GM19351 (cell line): ENCODE measurements around the gene ROPN1L.
A peak's percentile ranks its signal among the peaks of the same experiment; 100 is the strongest.
"Not testable (repeated sequence)": the region's sequence is repeated elsewhere in the genome, so short reads cannot be mapped to it uniquely, and the experiment has no call there.

Source experiments
- ATAC-seq: cut with Tn5 transposase; IDR thresholded peaks from one replicate; pipeline ENCODE4 v1.9.1; 2021; ENCODE audit warnings: mild to moderate bottlenecking, moderate library complexity; ENCODE audit not compliant: unreplicated experiment

Gene ROPN1L

DNA sequence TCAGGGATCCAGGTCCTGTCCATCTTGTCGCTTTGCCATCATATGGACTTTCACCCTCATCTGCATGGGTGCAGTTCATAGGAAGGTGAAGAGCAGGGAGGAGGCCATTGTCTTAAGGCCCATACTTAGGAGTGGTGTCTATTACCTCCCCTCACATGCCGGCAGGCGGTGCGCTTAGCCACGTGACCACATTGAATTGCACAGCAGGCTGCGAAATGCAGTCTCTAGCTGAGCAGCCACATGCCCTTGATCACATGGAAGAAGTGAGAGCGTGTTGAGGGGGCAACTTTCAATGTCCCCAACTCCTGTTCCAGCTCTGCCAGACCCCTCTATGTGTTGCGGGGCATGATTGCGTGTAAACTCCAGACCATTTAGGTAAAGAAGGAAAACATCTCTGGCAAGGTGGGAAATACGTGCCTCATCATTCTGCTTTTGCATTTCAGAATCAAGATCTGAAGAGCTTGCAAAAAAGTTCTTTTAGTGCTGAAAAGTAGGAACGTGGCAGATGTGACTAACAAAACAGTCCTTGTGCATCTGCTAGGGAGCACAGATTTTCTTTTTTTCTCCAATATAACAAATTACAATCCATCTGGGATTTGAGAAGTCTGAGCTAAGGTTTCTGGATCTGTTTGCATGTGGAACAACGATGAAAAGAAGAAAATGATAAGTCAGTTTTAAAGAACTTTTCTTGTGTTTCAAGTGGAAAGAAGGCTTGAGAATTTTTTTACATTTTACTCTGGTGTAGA, 34.4 kb downstream of the ROPN1L start:
- no peak for ATAC-seq

DNA sequence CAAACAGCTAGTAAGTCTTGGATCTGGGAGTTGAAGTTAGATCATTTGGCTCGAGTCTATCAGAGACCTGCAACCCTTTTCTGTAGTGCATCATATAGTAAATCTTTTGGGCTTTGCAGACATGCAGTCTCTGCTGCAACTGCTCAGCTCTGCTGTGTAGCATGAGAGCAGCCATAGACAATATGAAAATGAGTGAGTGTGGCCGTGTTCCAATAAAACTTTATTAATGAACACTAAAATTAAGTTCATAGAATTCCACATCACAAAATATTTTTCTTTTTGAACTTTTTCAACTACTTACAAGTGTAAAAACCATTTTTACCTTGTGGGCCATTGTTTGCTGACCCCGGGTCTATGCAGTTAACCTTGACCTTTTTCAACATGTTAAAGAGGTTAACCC, 35.2 kb downstream of the ROPN1L start:
- no peak for ATAC-seq

DNA sequence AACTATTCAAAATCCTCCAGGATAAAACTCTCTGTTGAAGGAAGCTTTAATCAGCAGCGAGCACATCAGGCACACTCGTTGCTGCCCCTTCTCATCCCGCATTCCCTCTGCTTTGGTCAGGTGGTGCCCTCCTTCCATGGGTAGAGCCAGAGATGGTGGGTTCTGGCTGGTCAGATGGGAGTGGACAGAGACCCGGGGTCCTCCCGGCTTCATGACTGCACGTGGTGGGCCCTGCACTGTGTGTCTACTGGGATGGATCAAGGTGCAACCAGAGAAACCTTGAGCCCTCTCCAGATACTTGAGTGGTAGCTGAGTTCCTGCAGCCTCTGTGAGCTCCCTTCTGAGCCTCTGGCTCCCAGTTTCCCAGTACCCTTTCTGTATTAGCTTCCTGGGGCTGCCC, 36.3 kb downstream of the ROPN1L start:
- no peak for ATAC-seq

DNA sequence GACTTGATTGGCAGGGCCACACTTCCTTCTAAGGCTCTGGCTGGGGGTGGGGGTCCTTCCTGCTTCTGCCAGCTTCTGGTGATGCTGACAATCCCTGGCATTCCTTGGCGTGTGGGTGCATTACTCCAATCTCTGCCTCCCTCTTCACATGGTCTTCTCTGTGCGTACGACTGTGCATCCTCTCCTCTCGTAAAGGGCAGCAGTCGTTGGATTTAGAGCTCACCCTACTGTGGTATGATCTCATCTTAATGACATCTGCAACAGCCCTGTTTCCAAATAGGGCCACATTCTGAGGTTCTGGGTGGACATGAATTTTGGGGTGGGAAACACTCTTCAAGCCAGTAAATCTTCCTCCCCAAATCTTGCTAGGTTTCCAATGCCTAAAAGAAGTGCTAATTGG, 36.8 kb downstream of the ROPN1L start:
- no peak for ATAC-seq

DNA sequence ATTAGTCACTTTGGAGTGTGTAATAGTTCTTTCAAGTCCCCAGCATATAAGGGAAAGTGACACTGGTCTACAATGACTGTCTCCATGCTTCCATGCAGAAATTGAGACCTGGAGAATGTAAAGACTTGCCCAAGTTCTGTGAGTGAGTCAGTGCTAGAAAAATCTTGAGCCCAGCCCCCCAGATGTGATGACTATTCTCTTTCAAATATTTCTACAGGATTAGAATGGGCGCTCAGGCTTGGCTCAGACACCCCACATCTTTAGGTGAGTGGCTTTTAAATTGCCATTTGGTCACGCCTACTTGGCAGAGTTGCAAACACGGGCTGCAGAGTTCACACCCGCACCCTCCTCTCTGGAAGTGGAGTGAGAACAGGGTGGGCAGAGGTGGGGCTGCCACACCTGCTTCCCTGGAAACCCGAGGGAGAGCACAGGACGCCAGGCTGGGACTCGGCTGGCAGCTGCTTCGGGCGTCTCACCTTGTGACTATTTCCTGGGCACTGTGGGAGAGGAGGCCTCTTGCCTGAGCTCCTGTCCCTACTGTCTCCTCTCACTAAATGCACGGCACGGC, 37.6 kb downstream of the ROPN1L start:
- no peak for ATAC-seq

DNA sequence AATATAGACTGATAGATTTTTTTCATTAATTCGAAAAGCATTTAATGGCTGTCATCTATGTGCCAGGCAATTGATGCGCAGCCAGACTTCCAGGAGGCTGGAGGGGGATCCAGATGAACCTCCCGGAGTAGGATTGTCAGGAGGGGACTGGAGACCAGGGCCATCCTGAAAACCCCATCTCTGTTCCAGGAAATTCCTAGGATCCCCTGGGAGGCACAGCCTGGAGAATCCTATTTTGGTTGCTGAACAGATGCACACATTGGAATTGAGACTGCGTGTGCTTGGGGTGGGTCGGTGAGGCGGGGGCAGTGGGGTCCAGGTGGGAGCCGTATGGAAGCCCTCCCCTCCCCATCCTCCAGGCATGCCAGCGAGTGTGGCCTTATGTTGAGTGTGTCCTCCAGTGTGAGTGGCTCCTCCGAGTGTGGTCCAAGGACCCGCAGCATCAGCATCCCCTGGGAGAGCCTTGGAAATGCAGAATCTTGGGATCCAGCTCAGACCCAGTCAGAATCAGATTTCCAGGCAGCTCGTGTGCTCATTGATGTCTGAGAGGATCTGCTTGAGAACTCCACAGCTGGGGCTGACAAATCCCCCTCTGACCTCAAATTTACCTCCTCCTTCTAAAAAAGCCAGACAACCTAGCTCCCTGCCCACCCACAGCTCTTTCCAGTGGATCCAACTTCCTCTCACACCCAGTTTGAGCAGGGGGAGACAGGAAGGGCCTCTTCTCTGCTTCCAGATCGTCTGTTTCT, 38.7 kb downstream of the ROPN1L start:
- no peak for ATAC-seq

DNA sequence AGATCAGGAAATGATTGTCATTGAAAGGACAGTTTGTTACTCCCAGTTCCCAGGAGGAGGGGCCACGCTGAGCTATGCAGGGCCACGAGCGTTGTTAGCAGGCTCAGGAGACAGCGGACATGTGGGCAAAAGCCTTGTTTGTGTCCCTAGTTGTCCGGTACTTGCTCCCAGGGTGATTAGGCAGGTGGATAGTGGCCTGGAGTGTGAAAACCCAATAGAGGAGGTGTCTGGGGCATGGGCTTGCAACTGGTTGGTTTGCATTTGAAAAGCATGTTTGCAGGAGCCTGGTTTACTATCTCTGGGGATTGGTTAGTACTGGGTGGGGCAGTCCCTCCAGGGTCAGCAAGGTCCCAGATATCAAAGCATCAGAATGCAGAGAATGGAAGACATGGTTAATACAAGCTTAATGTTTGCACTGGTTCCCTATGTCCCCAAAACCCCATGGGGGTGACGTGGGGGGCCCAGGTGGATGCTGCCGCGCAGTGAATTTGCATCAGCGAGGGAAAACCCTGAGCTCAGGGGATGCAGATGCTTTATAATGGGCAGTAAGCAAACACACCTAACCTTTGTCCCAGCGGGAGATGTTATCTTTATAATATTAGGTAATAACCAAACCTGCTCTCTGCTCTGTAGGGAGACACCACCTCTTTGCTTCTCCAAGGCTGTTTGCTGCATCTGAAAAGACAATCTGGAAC, 39.7 kb downstream of the ROPN1L start:
- no peak for ATAC-seq

DNA sequence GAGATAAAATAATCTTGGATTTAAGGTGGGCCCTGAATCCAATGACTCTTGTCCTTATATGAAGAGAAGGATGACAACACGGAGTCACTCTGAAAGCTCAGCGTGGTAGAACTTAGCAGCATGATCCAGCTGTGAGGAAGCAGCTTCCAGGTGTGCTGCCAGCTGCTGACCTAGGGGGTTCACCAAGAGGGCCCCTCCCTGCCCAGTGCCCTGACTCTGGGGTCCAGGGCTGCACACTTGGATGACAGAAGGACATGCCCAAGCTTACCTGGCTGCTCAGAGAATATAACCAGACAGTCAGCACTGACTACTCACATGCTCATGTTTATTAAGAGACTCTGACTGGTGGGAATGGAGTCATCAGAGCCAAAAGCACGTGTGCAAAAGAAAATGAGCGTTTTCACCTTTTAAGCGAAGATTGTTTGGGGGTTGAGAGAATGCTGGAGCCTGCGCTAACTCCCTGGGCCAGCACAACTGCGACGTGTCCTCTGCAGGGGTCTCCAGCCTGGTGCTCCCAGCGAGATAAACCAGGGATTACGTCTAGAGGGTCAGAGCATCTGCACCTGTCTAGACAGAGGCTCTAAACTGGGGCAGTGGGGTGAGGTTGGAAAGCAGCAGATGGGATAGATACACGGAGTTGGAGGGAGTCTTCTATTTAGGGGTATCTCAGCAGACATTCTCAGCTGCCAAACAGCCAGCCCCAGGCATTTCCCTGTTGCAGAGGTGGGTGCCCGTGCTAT, 41.3 kb downstream of the ROPN1L start:
- ATAC-seq, result no peak

DNA sequence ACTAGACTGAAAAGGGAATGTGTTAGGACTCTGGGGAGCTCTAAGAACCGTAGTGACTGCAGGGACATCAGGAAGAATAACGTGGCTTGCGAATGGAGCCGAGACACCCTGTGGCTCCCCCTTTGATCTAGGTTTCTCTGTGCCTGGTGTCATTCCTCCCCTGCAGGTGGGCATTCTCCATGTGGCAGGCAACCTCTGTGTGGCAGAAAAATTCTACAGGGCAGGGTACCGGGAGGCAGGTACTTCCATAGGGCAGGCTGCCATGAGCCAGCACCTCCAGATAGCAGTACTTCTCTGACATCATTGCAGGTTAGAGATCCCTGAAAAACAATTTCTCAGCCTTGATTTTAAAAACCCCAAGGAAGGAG, 43.1 kb downstream of the ROPN1L start:
- ATAC-seq, result no peak

DNA sequence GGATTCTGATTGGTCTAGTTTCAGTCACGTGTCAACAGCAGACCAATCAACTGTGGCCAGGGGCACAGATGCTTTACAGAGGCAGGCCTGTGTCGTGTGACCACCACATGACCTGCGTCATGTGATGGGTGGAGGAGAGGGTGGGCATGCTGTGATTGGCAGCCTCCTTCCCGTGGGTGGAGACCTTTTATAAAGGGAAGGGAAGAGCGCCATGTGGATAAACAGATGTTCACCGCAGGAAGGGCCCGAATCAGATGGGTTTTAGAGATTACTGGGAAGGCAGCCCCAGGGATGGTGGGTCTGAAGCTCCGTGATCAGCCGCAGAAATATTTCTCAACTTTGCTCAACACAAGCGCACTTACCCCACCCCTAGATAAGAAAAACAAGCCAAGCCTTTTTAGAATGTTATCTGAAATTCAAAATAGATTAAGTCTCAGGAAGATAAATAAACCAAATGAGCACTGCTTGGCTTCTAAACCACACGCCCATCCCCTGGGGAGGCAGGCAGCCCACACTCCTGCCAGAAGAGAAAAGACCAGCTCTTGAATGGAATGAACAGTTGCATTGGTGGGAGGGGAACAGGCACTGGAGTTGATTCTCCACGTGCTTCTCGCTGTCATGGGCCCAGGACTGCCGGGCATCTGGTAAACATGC, 43.6 kb downstream of the ROPN1L start:
- ATAC-seq, result no peak

DNA sequence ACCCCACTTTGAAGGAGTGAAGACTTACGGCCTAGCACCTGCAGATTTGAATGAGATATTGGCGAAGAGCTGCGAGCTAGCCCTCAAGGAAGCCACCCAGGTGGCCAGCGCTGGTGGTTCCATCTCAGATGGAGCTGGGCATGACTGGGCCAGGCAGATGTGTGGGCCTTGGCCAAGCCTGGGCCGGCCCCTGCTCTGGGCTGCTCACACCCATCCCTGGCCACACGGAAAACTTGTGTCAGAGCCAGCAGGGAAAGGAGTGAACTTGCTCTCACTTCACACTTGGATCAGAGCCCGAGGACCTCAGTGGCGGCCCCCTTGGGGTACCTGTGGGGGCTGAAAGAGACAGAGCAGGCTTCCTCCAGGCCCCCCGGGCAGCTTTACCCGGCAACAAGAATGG, 44.2 kb downstream of the ROPN1L start:
- ATAC-seq, result no peak

DNA sequence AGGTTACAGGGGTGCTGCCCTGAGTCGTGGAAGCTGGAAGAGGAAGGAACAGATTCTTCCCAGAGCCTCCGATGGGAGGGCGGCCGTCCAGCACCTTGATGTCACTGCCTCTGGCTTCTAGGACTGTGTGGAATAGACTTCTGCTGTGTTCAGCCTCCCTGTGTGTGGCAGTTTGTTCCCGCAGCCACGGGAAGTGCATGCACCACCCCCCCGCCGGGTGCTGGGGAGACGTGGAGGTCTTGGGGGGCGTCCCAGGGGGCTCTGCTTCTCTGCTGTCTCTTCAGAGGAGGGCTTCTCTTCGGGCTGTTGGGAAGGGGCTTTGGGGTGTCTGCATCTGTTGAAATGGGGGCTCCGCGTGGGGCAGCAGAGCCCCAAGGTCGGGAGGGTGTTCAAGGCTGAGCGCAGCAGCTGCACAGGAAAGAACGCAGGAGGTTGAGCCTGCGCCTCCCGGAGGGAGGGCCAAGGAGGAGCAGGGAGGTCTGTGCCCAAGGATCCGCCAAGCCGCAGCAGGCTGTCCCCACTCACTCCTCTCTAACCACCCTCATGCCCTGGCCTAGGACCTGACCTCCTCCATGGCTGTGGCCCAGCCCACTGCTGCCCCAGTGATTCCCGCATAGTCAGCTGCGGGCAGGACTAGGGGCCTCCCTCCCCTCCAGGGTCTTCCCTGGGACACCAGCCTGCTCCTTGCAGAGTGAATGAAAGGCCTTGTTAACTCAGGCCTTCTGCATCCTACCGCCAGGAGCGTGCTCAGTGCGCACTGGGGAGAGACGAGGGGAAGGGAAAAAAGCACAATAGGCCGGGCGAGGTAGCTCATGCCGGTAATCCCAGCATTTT, 45.0 kb downstream of the ROPN1L start:
- no peak for ATAC-seq

DNA sequence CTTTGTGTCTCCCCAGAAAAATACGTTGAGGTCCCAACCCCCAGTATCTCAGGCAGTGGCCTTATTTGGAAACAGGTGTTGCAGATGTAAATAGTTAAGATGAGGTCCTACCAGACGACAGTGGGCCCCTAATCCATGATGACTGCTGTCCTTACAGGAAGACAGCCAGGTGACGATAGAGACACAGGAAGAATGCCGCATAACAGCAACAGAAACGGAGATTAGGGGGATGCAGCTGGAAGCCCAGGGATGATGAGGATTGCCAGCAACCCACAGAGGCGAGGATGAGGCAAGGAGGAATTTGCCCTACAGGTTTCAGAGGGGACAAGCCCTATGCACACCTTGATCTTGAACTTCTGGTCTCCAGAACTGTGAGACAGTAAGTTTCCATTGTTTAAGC, 46.5 kb downstream of the ROPN1L start:
- ATAC-seq, result no peak

DNA sequence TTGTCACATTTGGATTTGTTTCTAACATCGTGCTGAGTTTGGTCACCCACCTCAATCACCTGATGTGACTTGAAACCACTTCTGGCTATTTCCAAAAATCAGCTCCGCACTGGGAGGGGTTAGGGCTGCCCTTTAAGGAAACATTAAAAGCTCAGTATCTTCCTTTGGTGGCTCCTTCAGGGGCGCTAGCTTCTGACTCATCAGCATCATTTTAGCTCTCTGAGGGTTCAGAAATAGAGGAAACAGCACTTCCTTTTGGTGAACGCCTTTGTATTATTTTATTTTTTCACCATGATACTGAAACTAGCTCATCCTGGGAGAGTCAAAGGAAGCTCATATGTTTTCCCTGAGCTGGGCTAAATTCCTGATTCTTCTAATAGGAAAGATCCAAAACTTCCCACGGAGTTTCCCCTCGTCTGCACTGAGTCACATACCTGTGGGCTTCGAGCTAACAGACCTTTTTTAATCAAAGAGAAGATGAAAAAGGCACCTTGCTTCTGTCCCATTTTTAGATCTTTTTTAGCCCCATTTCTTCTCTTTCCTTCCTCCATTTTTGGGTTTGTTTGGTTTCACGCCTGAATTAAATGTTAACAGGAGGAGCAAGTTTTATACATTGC, 48.2 kb downstream of the ROPN1L start:
- ATAC-seq, result peak; percentile 92

DNA sequence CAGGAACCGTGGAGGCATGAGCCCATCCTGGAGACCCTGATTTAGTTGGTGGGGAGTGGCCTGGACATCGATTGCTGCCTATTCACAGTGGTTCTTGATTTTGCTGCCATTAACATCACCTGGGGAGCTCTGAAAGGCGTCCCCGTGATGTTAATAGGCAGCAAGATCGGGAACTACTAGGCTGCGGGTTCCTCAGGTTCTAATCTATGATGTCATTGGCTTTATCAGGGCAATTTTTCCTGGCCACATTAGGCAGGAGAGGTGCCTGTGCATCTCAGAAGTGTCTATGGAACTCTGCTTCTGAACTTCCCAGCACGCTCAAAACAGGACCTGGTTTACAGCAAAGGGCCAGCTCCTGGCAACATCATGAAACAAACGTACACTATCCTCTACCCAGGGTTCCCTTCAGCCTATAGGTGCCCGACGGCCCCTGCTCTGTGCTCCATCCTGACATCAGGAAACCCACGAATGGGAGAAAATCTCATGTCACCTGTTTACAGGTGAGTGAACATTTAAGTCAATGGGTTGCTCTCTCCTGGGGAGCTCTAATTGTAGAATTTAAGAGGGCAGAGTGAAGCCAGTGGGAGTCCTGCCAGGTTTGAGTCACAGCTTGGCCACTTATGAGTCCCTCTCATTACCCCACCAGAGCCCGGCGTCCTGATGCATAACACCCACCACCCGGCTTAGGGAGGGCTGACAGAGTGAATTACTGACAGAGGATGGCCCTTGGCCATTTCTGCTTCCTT, 49.4 kb downstream of the ROPN1L start:
- no peak for ATAC-seq

DNA sequence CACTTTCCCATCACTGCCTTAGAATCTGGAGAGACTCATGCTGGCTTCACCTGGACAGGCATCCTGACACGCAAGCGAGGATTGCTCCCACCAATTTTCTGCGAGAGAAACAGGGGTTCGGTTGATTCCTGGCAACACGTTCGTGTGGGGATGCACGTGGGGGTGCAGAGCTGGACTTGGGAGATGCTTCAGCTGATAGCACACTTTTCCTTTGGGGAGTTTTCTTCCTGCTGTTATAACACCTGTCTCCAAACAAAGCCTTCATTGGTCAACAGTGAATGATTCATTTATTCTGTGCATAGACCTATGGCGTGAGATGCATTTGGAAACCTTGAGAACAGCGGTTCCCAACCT, 50.0 kb downstream of the ROPN1L start:
- no peak for ATAC-seq

DNA sequence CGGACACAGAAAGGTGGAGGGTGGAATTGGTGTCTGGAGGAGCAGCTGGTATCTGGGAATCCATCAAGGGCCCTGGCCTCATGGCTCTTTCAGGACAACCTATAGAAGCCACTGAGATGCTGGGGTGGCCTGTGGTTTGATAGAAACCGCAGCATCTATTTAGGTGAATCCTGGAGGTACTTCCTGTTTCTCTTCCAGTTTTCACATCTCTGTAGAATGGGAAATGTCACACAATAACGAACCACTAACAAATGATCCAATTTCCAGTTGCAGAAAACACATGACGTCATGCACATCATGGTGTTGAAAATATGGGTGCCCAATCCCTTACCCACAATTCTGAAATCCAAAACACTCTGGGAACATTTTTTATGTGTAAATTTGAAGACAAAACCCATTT, 52.2 kb downstream of the ROPN1L start:
- ATAC-seq, result no peak

DNA sequence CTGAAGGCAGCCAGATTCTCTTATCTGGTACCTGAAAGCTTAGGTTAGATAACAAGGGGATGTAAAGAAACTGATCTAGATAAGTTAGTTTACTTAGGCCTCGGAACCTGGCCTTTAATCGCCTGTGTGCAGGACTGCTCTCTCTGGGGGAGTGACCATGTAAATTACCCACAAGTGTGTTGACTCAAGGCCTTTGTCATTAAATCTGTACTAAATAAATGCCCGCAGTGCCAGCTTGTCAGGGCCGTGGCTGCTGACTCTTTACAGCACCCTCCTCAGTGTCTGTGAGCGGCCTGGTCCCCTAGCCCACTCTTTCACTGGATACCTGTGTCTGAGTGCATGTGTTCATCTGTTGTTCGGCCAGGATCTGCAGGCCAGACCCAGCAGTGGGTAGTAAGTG, 52.8 kb downstream of the ROPN1L start:
- ATAC-seq, result not testable (repeated sequence)

DNA sequence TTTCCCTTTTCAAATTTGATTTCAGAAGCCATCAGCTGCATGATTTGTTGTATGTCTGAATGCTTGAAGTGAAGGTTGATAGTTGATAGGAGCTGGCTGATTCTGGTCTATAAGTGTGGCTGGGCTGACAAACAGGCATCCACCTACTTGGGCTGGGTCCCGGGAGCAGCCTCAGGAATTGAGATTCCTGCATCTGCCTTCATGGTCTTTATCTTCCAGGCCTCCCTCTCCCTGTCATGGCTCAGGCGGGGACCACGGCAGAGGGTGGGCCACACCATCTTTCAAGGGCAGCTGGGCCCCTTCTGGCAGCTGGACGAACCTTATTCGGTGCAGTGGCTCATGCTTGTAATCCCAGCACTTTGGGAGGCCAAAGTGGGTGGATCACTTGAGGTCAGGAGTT, 55.9 kb downstream of the ROPN1L start:
- ATAC-seq, result no peak
